HG03280 (cell line): ENCODE data around the gene ZBTB39.
"Not testable (repeated sequence)": the region's sequence is repeated elsewhere in the genome, so short reads cannot be mapped to it uniquely, and the experiment has no call there.

Experiments
- ATAC-seq: cut with Tn5 transposase; IDR thresholded peaks from one replicate; pipeline ENCODE4 v1.9.1; 2021; ENCODE audit warnings: mild to moderate bottlenecking, moderate library complexity; ENCODE audit not compliant: unreplicated experiment

Gene ZBTB39

GRCh38 chr12:57005980-57006808, at the start of gene ZBTB39:
ZBTB39 (minus strand) TSS chr12:57006546; CDS start chr12:57004917, 1,629 bp downstream.
- ATAC-seq, result peak; percentile 76

- no peak for ATAC-seq
These were observed 49.5 kb upstream of the ZBTB39 start for GRCh38 chr12:57055824-57056223.

GRCh38 chr12:57053901-57054300, 47.6 kb upstream of the ZBTB39 start:
- ATAC-seq, result not testable (repeated sequence)

GRCh38 chr12:57053146-57053545, 46.8 kb upstream of the ZBTB39 start:
- ATAC-seq, result not testable (repeated sequence)

- no peak for ATAC-seq
These were observed 44.7 kb upstream of the ZBTB39 start for GRCh38 chr12:57051011-57051410.

- no peak for ATAC-seq
These were observed 43.5 kb upstream of the ZBTB39 start, which contains the start of gene MYO1A for GRCh38 chr12:57049890-57050289. MYO1A (minus strand) TSS chr12:57050129; CDS start chr12:57048323, 1,806 bp downstream.

- no peak for ATAC-seq
These were observed 42.7 kb upstream of the ZBTB39 start for GRCh38 chr12:57049119-57049446.

- no peak for ATAC-seq
These were observed 42.2 kb upstream of the ZBTB39 start for GRCh38 chr12:57048423-57049118.

- no peak for ATAC-seq
These were observed 41.6 kb upstream of the ZBTB39 start for GRCh38 chr12:57047981-57048380.

GRCh38 chr12:57046947-57047890, 40.9 kb upstream of the ZBTB39 start:
- ATAC-seq, result no peak

GRCh38 chr12:57046086-57046791, 39.9 kb upstream of the ZBTB39 start:
- no peak for ATAC-seq

GRCh38 chr12:57044889-57045288, 38.5 kb upstream of the ZBTB39 start:
- ATAC-seq, result no peak

GRCh38 chr12:57044468-57044867, 38.1 kb upstream of the ZBTB39 start:
- no peak for ATAC-seq

- no peak for ATAC-seq
These were observed 36.3 kb upstream of the ZBTB39 start for GRCh38 chr12:57042695-57043094.

- ATAC-seq, result no peak
These were observed 34.4 kb upstream of the ZBTB39 start for GRCh38 chr12:57040750-57041149.

GRCh38 chr12:57040211-57040610, 33.9 kb upstream of the ZBTB39 start:
- ATAC-seq, result no peak

GRCh38 chr12:57039016-57039798, 32.9 kb upstream of the ZBTB39 start:
- no peak for ATAC-seq

GRCh38 chr12:57037264-57037663, 30.9 kb upstream of the ZBTB39 start:
- no peak for ATAC-seq

GRCh38 chr12:57033431-57033830, 27.1 kb upstream of the ZBTB39 start:
- ATAC-seq, result no peak

GRCh38 chr12:57031789-57032188, 25.4 kb upstream of the ZBTB39 start:
- no peak for ATAC-seq
